HG02678 (cell line): ENCODE results near the gene AP3B1.
"Not testable (repeated sequence)": the region's sequence is repeated elsewhere in the genome, so short reads cannot be mapped to it uniquely, and the experiment has no call there.

ENCODE experiments used
- ATAC-seq: cut with Tn5 transposase; IDR thresholded peaks from one replicate; pipeline ENCODE4 v1.9.1; 2021; ENCODE audit warnings: mild to moderate bottlenecking, moderate library complexity; ENCODE audit not compliant: unreplicated experiment

AP3B1 gene

DNA sequence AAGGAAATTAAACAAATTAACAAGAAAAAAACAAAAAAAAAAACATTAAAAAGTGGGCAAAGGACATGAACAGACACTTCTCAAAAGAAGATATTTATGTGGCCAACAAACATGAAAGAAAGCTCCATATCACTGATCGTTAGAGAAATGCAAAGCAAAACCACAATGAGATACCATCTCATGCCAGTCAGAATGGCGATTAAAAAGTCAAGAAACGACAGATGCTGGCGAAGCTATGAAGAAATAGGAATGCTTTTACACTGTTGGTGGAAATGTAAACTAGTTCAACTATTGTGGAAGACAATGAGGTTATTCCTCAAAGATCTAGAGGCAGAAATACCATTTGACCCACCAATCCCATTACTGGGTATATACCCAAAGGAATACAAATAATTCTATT lies 223.8 kb downstream of the AP3B1 start:
- ATAC-seq = not testable (repeated sequence)

DNA sequence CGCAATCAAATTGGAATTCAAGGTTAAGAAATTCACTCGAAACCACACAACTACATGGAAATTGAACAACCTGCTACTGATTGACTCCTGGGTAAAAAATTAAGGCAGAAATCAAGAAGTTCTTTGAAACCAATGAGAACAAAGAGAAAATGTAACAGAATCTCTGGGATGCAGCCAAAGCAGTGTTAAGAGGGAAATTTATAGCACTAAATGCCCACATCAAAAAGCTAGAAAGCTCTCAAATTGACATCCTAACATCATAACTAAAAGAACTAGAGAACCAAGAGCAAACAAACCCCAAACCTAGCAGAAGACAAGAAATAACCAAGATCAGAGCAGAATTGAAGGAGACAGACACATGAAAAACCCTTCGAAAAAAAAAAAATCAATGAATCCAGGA lies 226.9 kb downstream of the AP3B1 start:
- ATAC-seq = not testable (repeated sequence)

DNA sequence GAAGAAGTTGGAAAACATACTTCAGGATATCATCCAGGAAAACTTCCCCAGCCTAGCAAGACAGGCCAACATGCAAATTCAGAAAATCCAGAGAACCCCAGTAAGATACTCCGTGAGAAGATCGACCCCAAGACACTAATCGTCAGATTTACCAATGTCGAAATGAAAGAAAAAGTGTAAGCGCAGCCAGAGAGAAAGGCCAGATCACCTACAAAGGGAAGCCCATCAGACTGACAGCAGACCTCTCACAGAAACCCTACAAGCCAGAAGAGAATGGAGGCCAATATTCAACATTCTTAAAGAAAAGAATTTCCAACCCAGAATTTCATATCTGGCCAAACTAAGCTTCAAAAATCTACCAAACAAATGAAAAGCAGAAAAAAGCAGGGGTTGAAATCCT lies 227.8 kb downstream of the AP3B1 start:
- not testable (repeated sequence) for ATAC-seq

DNA sequence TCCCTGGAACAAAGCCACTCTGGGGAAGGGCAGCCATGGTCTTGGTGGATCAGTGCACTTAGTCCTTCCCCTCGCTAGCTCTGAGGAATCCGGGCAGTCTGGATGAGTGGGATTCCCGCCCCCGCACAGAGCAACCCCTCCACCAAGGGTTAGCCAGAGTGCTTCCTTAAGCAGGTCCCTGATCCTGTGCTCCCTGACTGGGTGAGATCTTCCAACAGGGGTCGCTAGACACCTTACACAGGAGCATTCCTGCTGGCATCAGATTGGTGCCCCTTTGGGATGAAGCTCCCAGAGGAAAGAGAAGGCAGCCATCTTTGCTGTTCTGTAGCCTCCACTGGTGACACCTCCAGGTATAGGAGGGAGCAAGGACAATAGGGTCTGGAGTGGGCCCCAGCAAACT lies 228.8 kb downstream of the AP3B1 start:
- no peak for ATAC-seq

DNA sequence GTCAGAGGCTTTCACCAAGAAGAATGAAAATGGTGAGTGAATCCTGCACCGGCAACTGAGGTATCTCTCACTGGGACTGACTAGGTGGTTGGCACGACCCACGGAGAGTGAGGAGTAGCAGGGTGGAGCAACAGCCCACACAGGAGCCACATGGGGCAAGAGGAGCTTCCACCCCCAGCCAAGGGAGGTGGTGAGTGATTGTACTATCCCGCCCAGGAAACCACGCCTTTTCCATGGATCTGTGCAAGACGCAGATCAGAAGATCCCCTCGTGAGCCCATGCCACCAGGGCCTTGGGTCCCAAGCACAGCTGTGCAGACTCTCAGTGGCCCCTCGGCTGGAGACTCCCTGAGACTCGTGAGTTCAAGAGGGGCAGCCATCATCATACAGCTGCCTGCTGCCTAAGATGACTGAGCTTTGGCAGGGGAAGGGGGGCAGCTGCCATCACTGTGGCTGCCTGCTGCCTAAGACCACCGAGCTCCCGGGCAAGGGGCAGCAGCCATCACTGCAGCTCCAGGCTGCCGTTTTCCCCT lies 229.5 kb downstream of the AP3B1 start:
- ATAC-seq = no peak

DNA sequence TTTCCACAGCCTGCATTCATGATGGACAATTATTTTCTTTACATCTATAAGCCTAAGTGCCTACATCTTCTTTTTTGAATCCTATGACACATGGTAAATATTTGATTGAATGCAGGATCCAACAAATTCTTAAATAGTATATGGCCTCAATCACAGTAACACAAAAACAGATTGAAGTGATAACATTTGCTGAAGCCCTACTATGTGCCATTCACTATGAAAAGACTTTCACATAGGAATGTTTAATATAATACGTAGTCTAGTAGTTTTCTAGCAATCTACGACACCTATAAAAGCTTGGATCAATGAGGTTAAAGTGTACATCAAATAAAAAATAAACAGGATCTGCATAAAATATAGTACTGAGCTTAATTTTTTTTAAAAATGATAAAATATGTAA lies 231.0 kb downstream of the AP3B1 start:
- ATAC-seq = no peak

DNA sequence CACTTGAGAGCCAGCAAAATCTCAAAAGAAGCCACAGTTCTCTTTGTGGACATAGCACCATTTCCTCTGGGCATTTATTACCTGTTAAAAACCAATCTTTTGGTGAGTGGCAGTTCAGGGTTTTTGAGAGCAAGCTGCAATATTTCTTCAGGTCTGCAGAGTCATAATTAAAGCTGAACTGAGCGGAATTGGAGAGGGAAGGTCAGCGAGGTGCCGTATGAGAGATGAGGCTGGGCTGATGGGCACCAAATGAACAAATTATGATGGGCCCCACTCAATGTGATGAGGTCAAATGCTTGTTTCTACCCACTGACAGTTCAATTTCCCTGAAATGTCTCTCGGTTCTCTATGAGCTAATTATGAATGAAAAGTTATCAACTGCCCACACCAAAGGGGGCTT lies 231.9 kb downstream of the AP3B1 start:
- no peak for ATAC-seq

DNA sequence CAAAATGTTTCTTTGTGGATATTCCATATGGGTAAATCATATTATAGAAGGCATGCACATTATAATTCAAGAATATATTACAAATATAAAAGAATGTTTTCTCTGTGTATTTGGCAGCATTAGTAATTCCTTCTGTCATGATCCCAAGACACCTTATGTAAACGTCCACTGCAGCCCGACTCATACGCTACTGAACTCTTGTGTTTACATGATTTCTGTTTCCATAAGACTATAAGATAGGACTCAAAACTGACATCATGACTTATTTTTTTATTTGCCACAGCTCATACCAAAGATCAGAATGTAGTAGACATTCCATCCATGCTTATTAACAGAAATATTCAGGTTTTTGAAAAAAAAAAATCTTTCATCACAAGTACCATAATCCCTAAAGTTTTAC lies 234.1 kb downstream of the AP3B1 start:
- no peak for ATAC-seq

DNA sequence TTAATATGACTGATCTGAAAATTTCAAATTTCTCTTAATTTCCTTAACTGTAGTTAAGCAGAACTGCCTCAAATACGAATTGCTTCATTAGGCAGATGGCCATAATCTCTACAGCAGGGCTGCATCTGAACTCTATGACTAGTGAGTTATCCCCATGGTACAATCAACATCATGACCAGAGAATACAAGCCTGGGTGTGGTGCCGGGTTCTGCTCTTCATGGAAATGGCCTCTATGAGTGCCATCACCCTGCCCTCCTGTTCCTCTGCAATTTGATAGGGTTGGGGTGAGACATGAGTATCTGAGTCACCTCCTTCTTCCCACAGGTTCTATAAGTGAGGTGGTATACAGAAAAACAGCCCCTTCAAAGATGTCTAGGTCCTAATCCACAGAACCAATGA lies 235.9 kb downstream of the AP3B1 start:
- ATAC-seq = no peak

DNA sequence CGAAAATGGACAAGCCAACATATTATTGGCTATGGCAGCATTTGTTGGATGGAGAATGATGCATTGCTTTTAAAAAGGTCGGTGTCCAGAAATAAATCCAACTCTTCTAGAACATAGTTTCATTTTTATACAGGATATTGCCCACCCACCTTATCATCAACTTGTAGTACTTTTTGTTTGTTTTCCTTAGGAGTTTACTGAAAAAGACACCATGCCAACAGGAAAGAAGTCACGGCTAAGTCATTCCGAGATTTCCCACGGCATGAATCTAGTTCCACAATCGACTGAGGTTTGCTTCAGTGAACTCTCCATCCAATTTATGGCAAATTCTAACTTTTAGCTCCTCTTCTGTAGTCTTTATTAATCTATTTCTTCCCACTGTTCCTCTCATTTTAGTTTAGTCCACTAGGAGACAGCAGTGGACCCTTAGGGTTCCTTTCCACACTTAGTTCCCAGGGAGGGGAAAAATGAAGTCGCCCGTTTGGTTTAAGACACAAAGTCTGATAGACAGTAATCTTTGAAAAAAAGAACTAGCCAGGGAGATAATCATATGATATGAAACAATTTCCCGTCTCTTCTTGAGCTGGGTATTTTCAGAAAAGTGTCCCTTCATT lies 237.5 kb downstream of the AP3B1 start:
- no peak for ATAC-seq

DNA sequence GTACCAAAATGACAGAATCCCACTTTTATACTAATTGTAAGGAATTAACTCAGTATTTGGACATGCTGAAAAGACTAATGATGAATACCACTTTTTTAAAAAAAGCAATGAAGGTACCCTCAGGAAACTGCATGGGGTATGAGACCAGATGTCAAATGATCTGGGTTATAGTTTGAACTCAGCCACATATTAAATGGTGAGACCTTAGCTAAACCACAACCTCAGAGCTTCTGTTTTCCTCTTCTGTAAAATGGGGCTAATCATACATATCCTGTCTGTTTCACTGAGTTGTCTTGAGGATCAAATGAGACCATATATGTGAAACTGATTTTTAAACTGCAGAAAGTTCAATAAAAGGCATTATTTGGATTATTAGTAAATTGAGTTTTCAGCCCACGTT lies 238.4 kb downstream of the AP3B1 start:
- ATAC-seq = no peak

DNA sequence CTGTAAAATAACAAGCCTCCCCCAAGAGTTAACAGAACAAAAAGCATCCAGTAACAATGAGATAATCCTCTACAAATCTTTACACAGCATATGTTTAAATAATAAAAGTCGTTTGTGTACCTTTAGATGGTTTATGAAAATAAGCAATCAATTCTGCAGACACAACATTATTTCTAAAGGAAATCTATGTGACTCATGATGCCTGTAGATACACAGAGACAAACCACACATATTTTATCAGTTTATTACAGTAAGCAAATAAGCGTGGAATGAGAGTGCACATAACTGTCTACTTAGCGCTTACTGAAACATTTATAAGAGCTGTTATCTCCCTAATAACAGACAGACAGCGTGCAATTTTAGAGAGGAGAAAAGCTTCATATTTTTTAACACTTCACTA lies 243.6 kb downstream of the AP3B1 start:
- ATAC-seq = no peak

DNA sequence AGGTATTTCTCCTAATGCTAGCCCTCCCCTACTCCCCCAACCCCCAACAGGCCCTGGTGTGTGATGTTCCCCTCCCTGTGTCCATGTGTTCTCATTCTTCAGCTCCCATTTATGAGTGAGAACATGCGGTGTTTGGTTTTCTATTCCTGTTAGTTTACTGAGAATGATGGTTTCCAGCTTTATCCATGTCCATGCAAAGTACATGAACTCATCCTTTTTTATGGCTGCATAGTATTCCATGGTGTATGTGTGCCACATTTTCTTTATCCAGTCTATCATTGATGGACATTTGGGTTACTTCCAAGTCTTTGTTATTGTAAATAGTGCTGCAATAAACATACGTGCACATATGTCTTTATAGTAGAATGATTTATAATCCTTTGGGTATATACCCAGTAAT lies 247.7 kb downstream of the AP3B1 start:
- ATAC-seq = not testable (repeated sequence)

DNA sequence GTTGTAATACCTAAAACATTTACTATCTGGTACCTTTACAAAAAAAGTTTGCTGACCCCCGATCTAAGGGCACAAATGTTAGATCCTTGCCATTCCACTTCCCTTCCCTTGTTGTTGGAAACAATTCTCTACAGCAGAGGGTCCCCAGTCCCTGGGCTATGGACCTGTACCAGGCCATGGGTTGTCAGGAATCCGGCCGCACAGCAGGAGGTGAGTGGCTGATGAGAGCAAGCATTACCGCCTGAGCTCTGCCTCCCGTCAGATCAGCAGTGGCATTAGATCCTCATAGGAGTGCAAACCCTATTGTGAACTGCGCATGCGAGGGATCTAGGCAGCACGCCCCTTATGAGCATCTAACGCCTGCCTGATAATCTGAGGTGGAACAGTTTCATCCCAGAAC lies 248.5 kb downstream of the AP3B1 start:
- ATAC-seq = no peak

DNA sequence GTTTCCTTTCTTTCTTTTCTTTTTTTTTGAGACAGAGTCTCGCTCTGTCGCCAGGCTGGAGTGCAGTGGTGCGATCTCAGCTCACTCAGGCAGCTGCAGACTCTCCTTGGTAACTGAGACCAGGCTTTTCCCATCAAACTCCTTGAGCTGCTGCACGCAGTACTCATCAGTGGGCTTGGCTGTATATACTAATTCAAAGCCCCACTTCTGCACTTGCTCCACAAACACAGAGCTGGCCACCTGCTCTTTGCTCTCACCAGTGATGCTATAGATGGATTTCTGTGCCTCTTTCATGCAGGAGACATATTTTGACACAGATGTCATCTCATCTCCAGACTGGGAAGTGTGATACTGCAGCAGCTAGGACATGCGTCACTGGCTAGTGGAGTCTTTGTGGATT lies 252.7 kb downstream of the AP3B1 start:
- no peak for ATAC-seq

DNA sequence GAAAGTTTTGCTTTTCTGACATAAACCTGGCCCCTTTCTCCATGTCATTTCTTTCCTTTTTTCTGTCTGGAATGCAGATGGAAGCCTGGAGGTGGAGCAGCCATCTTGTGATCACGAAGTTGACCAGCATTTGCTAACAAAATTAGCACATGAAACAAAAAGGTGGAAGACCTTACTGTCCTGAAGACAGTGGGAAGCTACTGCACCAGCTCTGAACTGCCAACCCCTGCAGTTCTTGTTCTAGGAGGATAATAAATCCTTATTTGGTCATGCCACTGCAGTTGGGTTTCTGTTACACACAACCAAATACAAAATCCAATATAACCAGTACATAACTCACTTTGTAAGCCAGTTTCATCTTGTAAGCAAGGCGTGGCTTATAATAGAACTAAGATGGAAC lies 269.0 kb downstream of the AP3B1 start:
- no peak for ATAC-seq

DNA sequence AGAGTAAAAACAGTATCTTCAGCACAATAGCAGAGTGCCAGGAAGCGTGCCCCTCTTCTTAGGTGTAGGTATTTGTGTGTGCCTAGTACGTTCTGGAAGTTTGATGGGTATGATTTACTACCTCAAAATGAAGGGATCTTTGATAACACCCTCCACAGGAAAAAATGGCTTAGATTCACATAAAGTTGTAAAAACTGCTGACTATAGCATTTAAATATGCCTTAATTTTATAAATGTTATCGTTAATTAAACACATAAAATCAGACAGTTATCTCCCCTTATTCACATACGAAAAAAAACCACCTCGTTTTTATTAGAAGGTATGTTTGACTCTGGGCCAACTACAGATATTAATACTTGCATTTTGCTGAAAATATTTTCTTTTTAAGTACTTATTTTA lies 274.8 kb downstream of the AP3B1 start:
- ATAC-seq = no peak

DNA sequence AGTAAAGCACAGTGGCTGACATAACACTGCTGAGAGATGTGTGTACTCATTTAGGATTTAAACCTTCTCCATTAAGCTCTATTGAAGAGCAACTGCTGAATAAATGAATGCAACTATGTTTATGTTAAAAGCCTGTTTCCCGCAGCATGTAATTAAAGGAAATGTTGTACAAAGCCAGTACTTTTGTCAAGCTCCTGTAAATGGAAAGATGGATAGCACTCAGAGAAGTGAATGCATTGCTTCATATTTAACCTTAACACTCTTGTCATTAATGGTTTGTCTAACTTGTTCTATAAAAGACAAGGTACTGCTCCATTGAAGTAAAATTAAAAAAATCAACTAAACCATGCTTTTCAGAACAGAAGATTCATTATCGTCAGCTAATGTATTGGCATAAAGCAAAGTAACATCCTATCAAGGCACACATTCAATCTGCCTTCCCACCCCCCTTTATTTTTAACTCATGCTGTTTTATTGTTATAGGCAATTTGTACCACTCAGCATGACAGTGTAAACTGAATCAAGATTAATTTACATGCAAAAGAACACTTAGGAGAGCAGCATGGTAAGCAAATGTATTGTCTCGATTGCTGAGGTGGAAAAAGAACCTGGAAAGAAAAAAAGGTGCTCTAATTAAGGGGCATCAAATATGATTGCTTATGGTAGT lies 277.5 kb downstream of the AP3B1 start:
- no peak for ATAC-seq

DNA sequence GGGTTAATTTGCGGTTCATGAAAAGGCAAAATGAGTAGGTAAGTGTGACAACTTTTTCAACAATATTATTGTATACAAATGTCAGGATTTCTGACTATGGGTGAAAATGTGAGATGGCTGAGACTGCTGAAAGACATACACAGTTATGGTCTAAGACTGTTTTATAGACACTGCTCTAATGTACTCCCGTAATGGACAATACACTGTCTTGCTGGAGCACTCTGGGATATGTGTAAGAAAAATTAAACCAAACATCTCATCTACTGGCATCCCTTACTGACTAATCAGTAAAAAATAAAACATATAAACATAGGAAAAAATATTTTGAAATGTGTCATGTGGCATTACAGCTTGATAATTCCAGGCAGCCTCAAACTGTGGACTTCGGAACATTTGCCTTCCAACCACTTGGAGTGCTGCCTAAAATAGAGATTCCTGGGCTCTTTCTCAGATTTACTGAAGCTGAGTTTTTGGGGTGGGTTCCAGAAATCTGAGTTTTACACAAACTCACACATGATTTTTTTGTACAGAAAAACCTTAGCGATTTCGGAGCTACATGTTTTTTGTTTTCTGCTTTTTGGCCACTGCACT lies 284.5 kb downstream of the AP3B1 start:
- no peak for ATAC-seq

DNA sequence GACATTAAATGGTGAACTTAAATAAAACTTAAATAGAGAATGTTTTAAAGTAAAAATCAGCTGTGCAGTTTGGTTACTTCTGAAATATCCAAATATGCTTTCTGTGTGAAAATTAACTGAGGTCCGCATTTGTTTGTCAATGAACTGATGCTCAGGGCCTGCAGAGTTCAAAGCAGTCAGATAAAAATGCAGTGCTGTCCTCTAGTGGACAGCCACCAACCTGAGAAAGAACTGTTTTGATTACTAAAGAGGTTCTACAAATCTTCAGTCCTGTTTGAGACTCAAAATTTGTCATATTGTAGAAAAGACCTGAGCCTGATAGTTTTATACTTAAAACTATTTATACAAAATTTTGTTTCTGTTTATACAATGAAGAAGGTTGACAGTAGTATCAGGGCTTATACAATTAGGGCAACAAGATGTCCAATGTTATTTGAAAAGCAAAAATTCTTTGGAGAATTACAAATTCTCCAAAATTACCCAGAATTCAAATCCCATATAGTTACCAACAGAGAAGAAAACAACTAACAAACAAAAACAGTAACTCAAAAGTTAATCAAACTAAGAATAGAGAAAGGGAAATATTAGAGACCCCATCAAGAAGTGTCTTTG lies 286.0 kb downstream of the AP3B1 start:
- no peak for ATAC-seq

DNA sequence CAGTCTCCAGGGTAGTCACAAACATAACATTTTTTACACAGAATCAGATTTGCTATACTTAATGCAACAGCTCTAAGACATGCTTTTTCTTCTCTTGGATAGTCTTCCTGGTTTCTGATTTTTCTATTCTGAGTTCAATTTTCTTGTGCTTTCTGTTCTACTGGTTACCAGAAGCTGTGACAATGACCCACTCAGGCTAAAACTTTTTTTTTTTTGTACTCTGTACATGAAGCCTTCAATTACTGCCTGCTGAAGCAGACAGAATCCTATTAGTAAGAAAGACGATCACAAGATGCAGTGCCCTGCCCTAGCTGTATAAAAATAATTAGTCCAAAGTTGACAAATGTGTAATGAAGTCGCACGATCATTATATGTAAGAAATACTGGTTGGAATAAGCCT lies 287.3 kb downstream of the AP3B1 start:
- ATAC-seq = no peak

DNA sequence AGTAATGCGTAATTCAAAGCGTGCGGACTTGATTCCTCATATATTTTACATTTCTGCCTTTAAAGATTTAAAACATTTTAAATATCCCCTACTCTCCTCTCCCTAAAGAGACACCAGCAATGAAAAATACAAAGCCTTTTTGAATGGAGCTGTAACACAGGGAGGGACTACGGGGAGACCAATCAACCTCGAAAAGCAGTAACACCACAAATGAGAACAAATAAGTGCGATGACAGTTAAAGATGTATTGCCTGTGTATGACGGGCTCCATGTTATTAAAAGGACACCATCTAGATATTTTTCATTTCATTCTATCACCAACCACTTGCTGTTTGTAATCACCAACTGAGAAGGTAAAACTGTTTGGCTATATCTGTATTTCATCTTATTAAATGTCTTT lies 288.0 kb downstream of the AP3B1 start:
- no peak for ATAC-seq
